Measurements from ENCODE around the gene ZFYVE28. TPM values are rescaled to one million over a fixed set of nuclear protein-coding genes. Genes with fewer than 3 reads are reported as not detected.

The ZFYVE28 gene
- total RNA-seq, 1 donor from 2014 or later, result 5.9 TPM

DNA sequence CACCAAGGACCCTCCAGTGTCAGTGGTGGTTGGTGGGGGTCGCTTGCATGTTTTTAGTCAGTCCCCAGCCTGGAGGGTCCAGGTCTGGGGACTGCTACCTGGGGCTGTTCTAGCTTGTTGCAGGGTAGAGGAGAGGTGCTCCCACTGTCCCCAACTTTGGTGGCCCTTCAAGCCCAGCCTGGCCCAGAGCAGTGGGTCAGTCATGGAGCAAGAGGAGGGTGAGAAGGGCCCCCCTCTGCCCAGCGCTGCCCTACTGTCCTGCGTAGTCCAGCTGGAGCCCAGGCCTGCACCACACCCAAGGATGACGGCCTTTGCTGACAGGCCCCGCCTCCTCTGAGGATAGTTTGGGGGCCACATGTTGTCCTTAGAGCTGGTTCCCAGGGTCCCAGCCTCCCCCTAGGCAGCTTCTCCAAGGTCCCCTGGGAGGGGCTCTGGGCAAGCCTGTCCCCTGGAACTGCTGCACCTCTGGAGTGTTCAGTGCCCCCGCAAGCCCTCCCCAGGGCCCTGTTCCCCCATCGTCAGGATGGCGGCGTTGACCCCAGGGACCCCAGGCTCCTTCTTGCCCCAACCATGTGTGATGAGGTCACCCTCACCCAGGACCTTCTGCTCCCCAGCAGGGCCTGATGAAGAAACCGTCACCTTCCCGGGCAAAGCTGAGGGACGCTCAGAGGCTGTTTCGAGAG lies 7.1 kb upstream of the ZFYVE28 start:
- DNase-seq (no peak), ATAC-seq (ENCODE audit: low read depth) (no peak)
- peaks cover 10% of the 10 kb centered on the region for H3K4me1 Mint-ChIP-seq
- no peak overlapping the region for H3K4me3 Mint-ChIP-seq
- H3K27ac Mint-ChIP-seq, result no peak overlapping the region
- TF ChIP-seq, protein P1, sequence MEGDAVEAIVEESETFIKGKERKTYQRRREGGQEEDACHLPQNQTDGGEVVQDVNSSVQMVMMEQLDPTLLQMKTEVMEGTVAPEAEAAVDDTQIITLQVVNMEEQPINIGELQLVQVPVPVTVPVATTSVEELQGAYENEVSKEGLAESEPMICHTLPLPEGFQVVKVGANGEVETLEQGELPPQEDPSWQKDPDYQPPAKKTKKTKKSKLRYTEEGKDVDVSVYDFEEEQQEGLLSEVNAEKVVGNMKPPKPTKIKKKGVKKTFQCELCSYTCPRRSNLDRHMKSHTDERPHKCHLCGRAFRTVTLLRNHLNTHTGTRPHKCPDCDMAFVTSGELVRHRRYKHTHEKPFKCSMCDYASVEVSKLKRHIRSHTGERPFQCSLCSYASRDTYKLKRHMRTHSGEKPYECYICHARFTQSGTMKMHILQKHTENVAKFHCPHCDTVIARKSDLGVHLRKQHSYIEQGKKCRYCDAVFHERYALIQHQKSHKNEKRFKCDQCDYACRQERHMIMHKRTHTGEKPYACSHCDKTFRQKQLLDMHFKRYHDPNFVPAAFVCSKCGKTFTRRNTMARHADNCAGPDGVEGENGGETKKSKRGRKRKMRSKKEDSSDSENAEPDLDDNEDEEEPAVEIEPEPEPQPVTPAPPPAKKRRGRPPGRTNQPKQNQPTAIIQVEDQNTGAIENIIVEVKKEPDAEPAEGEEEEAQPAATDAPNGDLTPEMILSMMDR (IDR thresholded peaks at IDR 0.05), result no peak
- intact Hi-C loops (cut with micrococcal nuclease), result no loop called here
- H3K9me3 Mint-ChIP-seq, result no peaks in the 10 kb centered on the region
- H3K27me3 Mint-ChIP-seq, result peaks cover 14% of the 10 kb centered on the region
- ChIA-PET CTCF (no interaction called here), POLR2A (interaction anchor here (0.6 kb wide), 1 partner anchor 31 kb away, joined by 3 read pairs; no protein-coding TSS in a partner anchor)
- no peaks in the 10 kb centered on the region for H3K36me3 Mint-ChIP-seq (ENCODE audit: low read depth)

DNA sequence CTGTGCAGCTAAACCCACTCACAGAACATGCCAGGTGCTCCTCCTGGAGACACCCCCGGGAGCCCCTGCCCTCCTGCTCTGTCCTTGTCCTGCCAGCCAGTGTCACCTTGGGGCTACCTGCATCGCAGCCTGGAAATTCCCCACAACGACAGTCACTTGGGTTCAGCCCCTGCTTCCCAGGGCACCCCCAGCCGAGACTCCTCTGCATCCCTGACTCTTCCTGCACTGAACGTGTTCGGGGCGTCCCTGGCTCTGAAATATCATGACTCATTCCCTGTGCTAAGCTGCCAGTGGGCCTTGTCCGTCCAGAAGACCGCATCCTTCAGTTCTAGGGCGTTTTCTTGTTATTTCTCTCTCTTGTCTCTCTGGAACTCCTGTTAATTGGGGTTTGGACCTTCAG lies 6.1 kb upstream of the ZFYVE28 start:
- ChIA-PET POLR2A (interaction anchor here (0.6 kb wide), 1 partner anchor 199 kb away, joined by 3 read pairs; no protein-coding TSS in a partner anchor), CTCF (no interaction called here)
- H3K27ac Mint-ChIP-seq, result no peak overlapping the region
- no peak overlapping the region for H3K4me3 Mint-ChIP-seq
- H3K9me3 Mint-ChIP-seq, result no peaks in the 10 kb centered on the region
- TF ChIP-seq, protein P1 (IDR thresholded peaks at IDR 0.05), result no peak
- peaks cover 23% of the 10 kb centered on the region for H3K27me3 Mint-ChIP-seq
- no peaks in the 10 kb centered on the region for H3K36me3 Mint-ChIP-seq (ENCODE audit: low read depth)
- intact Hi-C loops (cut with micrococcal nuclease), result no loop called here
- H3K4me1 Mint-ChIP-seq, result peaks cover 17% of the 10 kb centered on the region
- ATAC-seq (ENCODE audit: low read depth) (no peak), DNase-seq (no peak)

- intact Hi-C loops (cut with micrococcal nuclease), result no loop called here
- DNase-seq (no peak), ATAC-seq (ENCODE audit: low read depth) (no peak)
- Mint-ChIP-seq H3K27me3 (peaks cover 25% of the 10 kb centered on the region), H3K9me3 (no peaks in the 10 kb centered on the region), H3K4me3 (no peak overlapping the region), H3K27ac (no peak overlapping the region), H3K36me3 (ENCODE audit: low read depth) (no peaks in the 10 kb centered on the region), H3K4me1 (peaks cover 23% of the 10 kb centered on the region)
- TF ChIP-seq, protein P1 (IDR thresholded peaks at IDR 0.05), result no peak
- ChIA-PET CTCF (no interaction called here), POLR2A (no interaction called here)
Observed at GRCh38 chr4:2423695-2424094, 5.2 kb upstream of the ZFYVE28 start.

DNA sequence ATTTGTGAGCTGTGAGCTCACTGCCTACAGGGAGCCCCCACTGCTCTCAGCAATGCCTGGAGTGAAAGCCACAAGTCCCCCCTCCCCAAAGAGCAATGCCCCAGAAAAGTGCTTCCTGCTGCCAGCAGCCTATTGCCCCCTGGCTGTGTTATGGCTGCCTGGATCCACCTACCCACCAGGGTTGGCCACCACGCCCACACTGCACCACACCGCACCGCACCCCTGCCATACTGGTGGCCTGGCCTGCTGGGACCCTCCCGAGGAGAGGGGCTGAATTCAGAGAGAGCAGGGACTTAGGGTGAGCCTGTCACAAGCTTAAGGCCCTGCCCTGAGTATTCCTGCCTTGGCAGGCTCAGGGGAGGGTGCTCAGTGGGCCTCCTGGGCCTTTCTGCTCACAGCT lies 4.6 kb upstream of the ZFYVE28 start:
- DNase-seq, result no peak
- ATAC-seq (ENCODE audit: low read depth), result no peak
- Mint-ChIP-seq H3K36me3 (ENCODE audit: low read depth) (no peaks in the 10 kb centered on the region), H3K27ac (no peak overlapping the region), H3K4me3 (no peak overlapping the region), H3K4me1 (peaks cover 23% of the 10 kb centered on the region), H3K27me3 (peaks cover 25% of the 10 kb centered on the region), H3K9me3 (no peaks in the 10 kb centered on the region)
- POLR2A ChIA-PET, result no interaction called here
- intact Hi-C loops (cut with micrococcal nuclease), result no loop called here
- CTCF ChIA-PET, result no interaction called here
- TF ChIP-seq, protein P1 (IDR thresholded peaks at IDR 0.05), result no peak

GRCh38 chr4:2421928-2422327 lies 3.5 kb upstream of the ZFYVE28 start:
- peak overlapping the region; percentile 19 for H3K4me3 Mint-ChIP-seq
- no peaks in the 10 kb centered on the region for H3K9me3 Mint-ChIP-seq
- DNase-seq (no peak), ATAC-seq (ENCODE audit: low read depth) (no peak)
- no peak overlapping the region for H3K27ac Mint-ChIP-seq
- intact Hi-C loops (cut with micrococcal nuclease), result no loop called here
- TF ChIP-seq, protein P1 (IDR thresholded peaks at IDR 0.05), result no peak
- H3K27me3 Mint-ChIP-seq, result peaks cover 25% of the 10 kb centered on the region
- peaks cover 31% of the 10 kb centered on the region for H3K4me1 Mint-ChIP-seq
- no peaks in the 10 kb centered on the region for H3K36me3 Mint-ChIP-seq (ENCODE audit: low read depth)
- CTCF ChIA-PET, result no interaction called here
- POLR2A ChIA-PET, result no interaction called here

All from activated B cell treated with CpG ODN at 0.5 μM for 24 hours (primary cell).